Transverse colon (tissue), 4 donors: ENCODE measurements around the gene KRTAP10-1. TPM values are rescaled to one million over a fixed set of nuclear protein-coding genes. Genes with fewer than 3 reads are reported as not detected.

Experiments
- DNase-seq: peaks from one replicate; pipeline ENCODE4 v3.0.0-alpha.2; 2019
- H3K27ac ChIP-seq, 4 donors: fragments of 200-600 bp; sonication (generic); 2 replicates each; pipeline ENCODE4 v1.5.1; 2016 to 2018; ENCODE audit warnings: inconsistent platforms in 4 of 4
- H3K27me3 ChIP-seq: fragments of 200-600 bp; sonication (generic); 2 replicates; pipeline ENCODE4 v1.5.1; 2017; ENCODE audit warnings: inconsistent platforms
- H3K36me3 ChIP-seq, 4 donors: fragments of 200-600 bp; sonication (generic); 2 replicates each; pipeline ENCODE4 v1.5.1; 2017 to 2019; ENCODE audit warnings: inconsistent platforms in 4 of 4
- H3K4me1 ChIP-seq, 4 donors: fragments of 200-600 bp; sonication (generic); 2 replicates each; pipeline ENCODE4 v1.5.1; 2017 to 2020; ENCODE audit warnings: inconsistent platforms in 4 of 4
- H3K4me3 ChIP-seq, 4 donors: fragments of 200-600 bp; sonication (generic); 1 replicate in 1 of 4; 2 replicates in 3 of 4; pipeline versions ENCODE4 v1.5.1 to v1.6.1; 2017 to 2019; ENCODE audit warnings: inconsistent platforms in 4 of 4
- H3K9me3 ChIP-seq, 2 donors: fragments of 200-600 bp; sonication (generic); 2 replicates each; pipeline ENCODE4 v1.5.1; 2017 to 2019; ENCODE audit warnings: inconsistent platforms in 2 of 2
- EP300 ChIP-seq: sonication (generic); formaldehyde crosslinking; IDR thresholded peaks from one replicate; pipeline ENCODE4 v1.6.1; 2017; ENCODE audit warnings: antibody characterized with exemption, low read depth
- POLR2A ChIP-seq: fragments of 450-650 bp; IDR thresholded peaks from one replicate; pipeline ENCODE4 v1.6.1; 2016; ENCODE audit warnings: antibody characterized with exemption, mild to moderate bottlenecking, moderate library complexity
- POLR2AphosphoS5 ChIP-seq, 3 donors: sonication (generic); formaldehyde crosslinking; IDR thresholded peaks; one replicate each; pipeline ENCODE4 v1.6.1; 2016; ENCODE audit warnings: antibody characterized with exemption in 3 of 3
- WGBS, 2 donors: methylation state at CpG; one replicate each; pipeline ENCODE4 v1.1.5; 2018; ENCODE audit warnings: low coverage in 1 of 2; 5-methylcytosine and 5-hydroxymethylcytosine counted together
- in situ Hi-C, 4 donors: fragments of 200-750 bp; cut with MboI; loops; one replicate each; pipeline versions ENCODE4 v1.15.0 to v1.15.1; 2017; ENCODE audit warnings: low sequenced_read_pairs in 3 of 4, low pct_ligation_motif_present in 1 of 4, low pct_unique_long_range_greater_than_20kb in 1 of 4
- intact Hi-C: fragments of 100-400 bp; cut with DNase I; formaldehyde crosslinking; loops from one replicate; pipeline ENCODE4 v1.15.1; 2023; ENCODE audit warnings: low total_unique reads
- total RNA-seq, 4 donors: library from RNA; depleted of rRNA; stranded (reverse); fragments of >200 nt; gene quantifications; one replicate each; pipeline ENCODE4 v1.1.0, GENCODE V29; 2016
- TF ChIP-seq, protein P1 (sequence below), 5 experiments: fragments of 200-600 bp in 3 of 5; fragments of 450-650 bp in 2 of 5; sonication (generic) in 3 of 5; IDR thresholded peaks; 1 replicate in 2 of 5; 2 replicates in 3 of 5; pipeline ENCODE4 v1.5.1; 2016 to 2017; ENCODE audit warnings: antibody characterized with exemption in 5 of 5, inconsistent platforms in 3 of 5, mild to moderate bottlenecking in 2 of 5, moderate library complexity in 1 of 5

The KRTAP10-1 gene
- total RNA-seq, 4 donors from 2014 or later, result not detected

DNA sequence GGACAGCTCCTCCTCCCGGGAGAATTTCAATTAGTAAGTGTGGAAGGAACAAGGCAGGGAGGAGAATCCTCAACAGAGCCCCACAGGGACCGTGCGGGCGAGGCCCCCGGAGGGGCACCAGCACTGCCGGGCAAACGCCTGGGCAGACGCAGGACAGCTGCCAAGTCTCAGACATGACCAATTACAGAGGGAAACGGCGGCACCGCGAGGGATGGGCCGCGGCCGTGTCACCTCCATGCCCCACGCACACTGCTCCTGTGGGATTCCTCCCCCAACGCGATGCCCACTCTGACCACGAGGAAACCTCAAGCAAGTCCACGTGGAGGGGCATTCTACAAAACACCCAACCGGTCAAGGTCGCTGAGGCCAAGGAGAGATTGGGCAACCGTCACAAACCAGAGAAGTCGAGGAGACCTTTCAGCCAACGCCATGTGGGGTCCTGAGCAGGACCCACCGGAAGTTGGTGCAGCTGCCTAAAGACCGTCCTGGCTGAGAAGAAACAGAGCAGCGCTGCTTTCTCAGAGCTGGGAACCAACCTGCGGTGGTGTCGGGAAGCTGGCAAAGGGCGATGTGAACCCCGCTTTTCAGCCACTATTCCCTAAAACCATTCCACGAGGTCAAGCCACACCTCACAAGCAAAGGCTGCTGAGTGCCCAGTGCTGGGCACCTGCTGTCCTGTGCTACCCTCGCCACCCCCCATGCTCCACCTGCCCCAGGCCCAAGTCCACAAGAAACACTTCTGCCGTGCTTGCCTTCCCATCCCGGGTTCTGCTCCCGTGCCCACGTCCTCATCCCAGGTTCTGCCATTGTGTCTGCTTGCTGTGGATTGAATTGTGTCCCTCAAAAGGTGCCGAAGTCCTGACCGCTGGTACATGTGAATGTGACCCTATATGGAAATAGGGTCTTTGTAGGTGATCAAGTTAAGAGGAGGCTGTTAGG is 32.1 kb upstream of the KRTAP10-1 start:
- 88 to 89% methylated on average over 11 to 40 of the region's 40 CpGs for WGBS, 2 donors
- Histone ChIP-seq H3K27me3 (peaks cover 4% of the 10 kb centered on the region), H3K36me3 (no peaks in the 10 kb centered on the region), H3K4me3 (no peak overlapping the region), H3K4me1 (peaks cover 0 to 11% (median 8%) of the 10 kb centered on the region in 4 donors), H3K9me3 (no peaks in the 10 kb centered on the region), H3K27ac (no peak overlapping the region)
- in situ Hi-C loops, result no loop called here
- intact Hi-C loops, result no loop called here
- TF ChIP-seq EP300 (no peak), POLR2AphosphoS5 (IDR thresholded peaks at IDR 0.05) (no peak), POLR2A (no peak)
- TF ChIP-seq, protein P1, sequence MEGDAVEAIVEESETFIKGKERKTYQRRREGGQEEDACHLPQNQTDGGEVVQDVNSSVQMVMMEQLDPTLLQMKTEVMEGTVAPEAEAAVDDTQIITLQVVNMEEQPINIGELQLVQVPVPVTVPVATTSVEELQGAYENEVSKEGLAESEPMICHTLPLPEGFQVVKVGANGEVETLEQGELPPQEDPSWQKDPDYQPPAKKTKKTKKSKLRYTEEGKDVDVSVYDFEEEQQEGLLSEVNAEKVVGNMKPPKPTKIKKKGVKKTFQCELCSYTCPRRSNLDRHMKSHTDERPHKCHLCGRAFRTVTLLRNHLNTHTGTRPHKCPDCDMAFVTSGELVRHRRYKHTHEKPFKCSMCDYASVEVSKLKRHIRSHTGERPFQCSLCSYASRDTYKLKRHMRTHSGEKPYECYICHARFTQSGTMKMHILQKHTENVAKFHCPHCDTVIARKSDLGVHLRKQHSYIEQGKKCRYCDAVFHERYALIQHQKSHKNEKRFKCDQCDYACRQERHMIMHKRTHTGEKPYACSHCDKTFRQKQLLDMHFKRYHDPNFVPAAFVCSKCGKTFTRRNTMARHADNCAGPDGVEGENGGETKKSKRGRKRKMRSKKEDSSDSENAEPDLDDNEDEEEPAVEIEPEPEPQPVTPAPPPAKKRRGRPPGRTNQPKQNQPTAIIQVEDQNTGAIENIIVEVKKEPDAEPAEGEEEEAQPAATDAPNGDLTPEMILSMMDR (IDR thresholded peaks at IDR 0.05), result no peak
- no peak for DNase-seq

DNA sequence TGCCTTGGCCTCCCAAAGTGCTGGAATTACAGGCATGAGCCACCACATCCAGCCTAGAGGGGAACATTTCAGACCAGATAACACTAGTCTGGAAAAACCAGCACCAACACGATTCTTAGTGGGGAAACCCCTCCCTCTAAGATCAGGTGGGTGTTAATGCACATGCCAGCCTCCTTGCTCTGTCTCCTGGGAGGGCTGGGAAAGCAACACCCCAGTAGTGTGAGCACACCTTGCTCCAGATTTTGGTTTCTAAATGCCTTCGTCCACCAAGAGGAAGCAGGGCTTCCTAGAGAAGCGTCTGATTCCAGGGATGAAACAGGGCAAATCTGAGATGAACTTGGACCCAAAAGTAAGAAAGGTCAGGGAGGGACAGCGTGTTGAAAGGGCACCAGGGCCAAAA is 31.3 kb upstream of the KRTAP10-1 start:
- Histone ChIP-seq H3K9me3 (no peaks in the 10 kb centered on the region), H3K27ac (no peak overlapping the region), H3K36me3 (no peaks in the 10 kb centered on the region), H3K27me3 (peaks cover 4% of the 10 kb centered on the region), H3K4me3 (no peak overlapping the region), H3K4me1 (peaks cover 0 to 11% (median 8%) of the 10 kb centered on the region in 4 donors)
- in situ Hi-C loops, result no loop called here
- no peak for DNase-seq
- WGBS, 2 donors, result 66 to 87% methylated on average over 3 to 4 of the region's 4 CpGs
- intact Hi-C loops, result no loop called here
- TF ChIP-seq POLR2A (no peak), EP300 (no peak), POLR2AphosphoS5 (IDR thresholded peaks at IDR 0.05) (no peak)
- TF ChIP-seq, protein P1 (IDR thresholded peaks at IDR 0.05), result no peak

DNA sequence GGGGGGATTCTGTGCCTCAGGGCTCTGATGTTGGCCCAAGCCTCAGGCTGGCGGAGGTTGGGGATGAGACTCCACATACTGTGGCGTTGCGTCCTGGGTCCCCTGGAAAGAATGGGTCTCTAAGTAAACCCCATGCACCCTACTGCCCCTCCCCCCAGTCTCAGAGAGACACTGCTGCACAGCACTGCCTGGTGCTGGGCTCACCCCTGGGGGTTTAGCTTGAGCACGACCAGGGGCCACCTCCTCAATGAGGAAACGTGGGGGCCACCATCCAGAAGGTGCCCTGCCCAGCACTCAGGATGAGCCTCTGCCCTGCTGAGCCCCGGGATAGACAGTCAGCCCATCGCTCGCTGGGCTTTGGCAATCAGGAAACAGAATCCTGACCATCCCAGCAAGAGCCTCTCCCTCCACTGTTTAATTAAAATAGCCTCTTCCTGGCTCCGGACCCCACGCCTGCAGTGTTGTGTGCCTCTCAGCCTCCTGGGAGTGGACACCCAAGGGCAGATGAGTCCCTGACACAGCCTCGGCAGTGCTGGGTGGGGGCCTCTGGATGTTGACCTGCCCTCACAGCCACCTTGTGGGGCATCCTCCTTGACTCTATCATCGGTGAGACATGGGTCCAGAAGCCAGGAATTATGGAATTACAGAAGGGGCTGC is 30.0 kb upstream of the KRTAP10-1 start:
- Histone ChIP-seq H3K27me3 (peaks cover 4% of the 10 kb centered on the region), H3K36me3 (no peaks in the 10 kb centered on the region), H3K27ac (no peak overlapping the region), H3K4me1 (peaks cover 0 to 9% (median 8%) of the 10 kb centered on the region in 4 donors), H3K9me3 (no peaks in the 10 kb centered on the region), H3K4me3 (no peak overlapping the region)
- WGBS, 2 donors, result 78% methylated on average over 9 of the region's 12 CpGs; no CpG with 5 or more reads in 1 of the 2 donors
- in situ Hi-C loops, result no loop called here
- intact Hi-C loops, result no loop called here
- TF ChIP-seq POLR2A, result no peak
- TF ChIP-seq, protein P1 (IDR thresholded peaks at IDR 0.05), result no peak
- no peak for TF ChIP-seq POLR2AphosphoS5 (IDR thresholded peaks at IDR 0.05)
- TF ChIP-seq EP300, result no peak
- no peak for DNase-seq
